PC-9 (cell line): ENCODE measurements around the gene CDH18.

ENCODE experiments used
- EZH2 ChIP-seq: fragments of 200-600 bp; sonication (generic); IDR thresholded peaks from 2 replicates; pipeline ENCODE4 v1.8.0; 2017; ENCODE audit warnings: antibody characterized with exemption, low read depth
- TF ChIP-seq, protein P1 (sequence below): fragments of 200-600 bp; sonication (generic); conservative IDR thresholded peaks from 2 replicates; pipeline ENCODE4 v1.6.1; 2017; ENCODE audit warnings: mixed run types, antibody characterized with exemption, mild to moderate bottlenecking, moderate library complexity

- TF ChIP-seq, protein P1, sequence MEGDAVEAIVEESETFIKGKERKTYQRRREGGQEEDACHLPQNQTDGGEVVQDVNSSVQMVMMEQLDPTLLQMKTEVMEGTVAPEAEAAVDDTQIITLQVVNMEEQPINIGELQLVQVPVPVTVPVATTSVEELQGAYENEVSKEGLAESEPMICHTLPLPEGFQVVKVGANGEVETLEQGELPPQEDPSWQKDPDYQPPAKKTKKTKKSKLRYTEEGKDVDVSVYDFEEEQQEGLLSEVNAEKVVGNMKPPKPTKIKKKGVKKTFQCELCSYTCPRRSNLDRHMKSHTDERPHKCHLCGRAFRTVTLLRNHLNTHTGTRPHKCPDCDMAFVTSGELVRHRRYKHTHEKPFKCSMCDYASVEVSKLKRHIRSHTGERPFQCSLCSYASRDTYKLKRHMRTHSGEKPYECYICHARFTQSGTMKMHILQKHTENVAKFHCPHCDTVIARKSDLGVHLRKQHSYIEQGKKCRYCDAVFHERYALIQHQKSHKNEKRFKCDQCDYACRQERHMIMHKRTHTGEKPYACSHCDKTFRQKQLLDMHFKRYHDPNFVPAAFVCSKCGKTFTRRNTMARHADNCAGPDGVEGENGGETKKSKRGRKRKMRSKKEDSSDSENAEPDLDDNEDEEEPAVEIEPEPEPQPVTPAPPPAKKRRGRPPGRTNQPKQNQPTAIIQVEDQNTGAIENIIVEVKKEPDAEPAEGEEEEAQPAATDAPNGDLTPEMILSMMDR, result no peak
- TF ChIP-seq EZH2, result no peak
Measured at GRCh38 chr5:19660679-19661078, 327.3 kb downstream of the CDH18 start.
